ENCODE measurements around the gene ST6GALNAC1. TPM values are rescaled to one million over a fixed set of nuclear protein-coding genes. Genes with fewer than 3 reads are reported as not detected.

Gene ST6GALNAC1
- total and polyA plus RNA-seq, 4 donors: 13.9 to 24.9 (median 20.9) TPM

GRCh38 chr17:76689859-76690258 lies 46.3 kb upstream of the ST6GALNAC1 start:
- WGBS, 2 donors: 82 to 89% methylated on average over 11 of the region's 11 CpGs
- Histone ChIP-seq H3K36me3 (ENCODE audit: control insufficient read depth in 4 of 4, insufficient read depth in 4 of 4, low read length in 4 of 4) (peaks cover 0 to 23% (median 0%) of the 10 kb centered on the region in 4 donors), H3K9me3 (ENCODE audit: control insufficient read depth in 4 of 4, insufficient read depth in 3 of 4, low read length in 3 of 4) (no peaks in the 10 kb centered on the region), H3K27me3 (ENCODE audit: control insufficient read depth in 3 of 3, insufficient read depth in 3 of 3, low read length in 2 of 3) (no peaks in the 10 kb centered on the region), H3K27ac (ENCODE audit: low read depth in 1 of 2, low read length in 1 of 2) (peak overlapping the region in 1 of 2 donors; percentile 27), H3K9ac (ENCODE audit: insufficient read depth in 1 of 2, low read length in 2 of 2) (no peak overlapping the region), H3K4me3 (no peak overlapping the region), H3K4me1 (ENCODE audit: control insufficient read depth in 5 of 5, insufficient read depth in 5 of 5, low read length in 5 of 5) (peaks cover 0 to 49% (median 23%) of the 10 kb centered on the region in 5 donors)
- TF ChIP-seq, protein P1, sequence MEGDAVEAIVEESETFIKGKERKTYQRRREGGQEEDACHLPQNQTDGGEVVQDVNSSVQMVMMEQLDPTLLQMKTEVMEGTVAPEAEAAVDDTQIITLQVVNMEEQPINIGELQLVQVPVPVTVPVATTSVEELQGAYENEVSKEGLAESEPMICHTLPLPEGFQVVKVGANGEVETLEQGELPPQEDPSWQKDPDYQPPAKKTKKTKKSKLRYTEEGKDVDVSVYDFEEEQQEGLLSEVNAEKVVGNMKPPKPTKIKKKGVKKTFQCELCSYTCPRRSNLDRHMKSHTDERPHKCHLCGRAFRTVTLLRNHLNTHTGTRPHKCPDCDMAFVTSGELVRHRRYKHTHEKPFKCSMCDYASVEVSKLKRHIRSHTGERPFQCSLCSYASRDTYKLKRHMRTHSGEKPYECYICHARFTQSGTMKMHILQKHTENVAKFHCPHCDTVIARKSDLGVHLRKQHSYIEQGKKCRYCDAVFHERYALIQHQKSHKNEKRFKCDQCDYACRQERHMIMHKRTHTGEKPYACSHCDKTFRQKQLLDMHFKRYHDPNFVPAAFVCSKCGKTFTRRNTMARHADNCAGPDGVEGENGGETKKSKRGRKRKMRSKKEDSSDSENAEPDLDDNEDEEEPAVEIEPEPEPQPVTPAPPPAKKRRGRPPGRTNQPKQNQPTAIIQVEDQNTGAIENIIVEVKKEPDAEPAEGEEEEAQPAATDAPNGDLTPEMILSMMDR (IDR thresholded peaks at IDR 0.05; ENCODE audit: control extremely low read depth, extremely low read depth): no peak
- DNase-seq: no peak
- no peak for ATAC-seq (ENCODE audit: insufficient read depth, low FRiP score)

GRCh38 chr17:76688165-76688622 lies 44.6 kb upstream of the ST6GALNAC1 start:
- WGBS, 2 donors: 71% methylated on average over 11 of the region's 11 CpGs

DNA sequence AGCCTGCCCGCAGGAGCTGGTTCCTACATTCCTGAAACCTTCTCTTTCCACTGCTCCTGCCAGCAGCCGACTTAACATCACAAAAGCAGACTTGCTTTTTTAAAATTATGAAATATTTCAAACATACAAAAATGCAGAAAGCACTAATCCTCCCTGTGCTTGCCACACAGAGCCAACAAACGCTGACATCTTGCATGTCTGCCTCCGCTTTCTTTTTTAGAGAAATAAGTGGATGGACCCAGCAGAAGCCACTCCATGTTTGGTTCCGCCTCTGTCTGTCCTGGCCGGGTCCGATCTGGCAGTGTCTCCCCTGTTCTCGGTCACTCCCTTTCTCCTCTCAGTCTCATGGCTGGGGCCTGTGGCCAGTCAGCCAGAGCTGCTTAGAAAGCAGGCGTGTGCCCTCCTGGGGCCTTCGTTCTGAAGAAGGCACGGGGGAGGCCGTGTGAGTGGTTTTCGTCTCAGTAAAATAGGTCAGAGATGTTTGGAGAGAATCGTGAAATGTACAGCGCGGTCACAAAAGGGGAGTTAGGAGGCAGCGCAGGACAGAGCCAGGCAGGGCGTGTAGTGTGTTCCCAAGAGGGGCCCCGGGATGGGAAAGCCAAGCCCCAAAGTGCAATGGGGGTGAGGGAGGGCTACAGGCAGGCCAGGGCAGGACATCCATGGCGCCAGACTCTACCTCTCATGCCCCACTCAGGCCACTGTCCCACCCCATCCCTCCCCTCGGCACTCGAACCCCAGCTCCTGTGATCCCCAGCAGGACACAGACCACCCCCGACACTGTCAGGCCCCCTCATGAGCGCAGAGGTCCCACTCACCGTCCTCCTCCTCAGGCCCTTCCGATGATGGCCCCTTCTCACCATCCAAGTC lies 44.0 kb upstream of the ST6GALNAC1 start:
- H3K27me3 ChIP-seq (ENCODE audit: control insufficient read depth in 3 of 3, insufficient read depth in 3 of 3, low read length in 2 of 3): no peaks in the 10 kb centered on the region
- H3K27ac ChIP-seq (ENCODE audit: low read depth in 1 of 2, low read length in 1 of 2): peak overlapping the region; percentile 69 to 75
- peaks cover 0 to 42% (median 2%) of the 10 kb centered on the region in 4 donors for H3K36me3 ChIP-seq (ENCODE audit: control insufficient read depth in 4 of 4, insufficient read depth in 4 of 4, low read length in 4 of 4)
- ATAC-seq (ENCODE audit: insufficient read depth, low FRiP score): peak; percentile 13
- TF ChIP-seq, protein P1 (IDR thresholded peaks at IDR 0.05; ENCODE audit: control extremely low read depth, extremely low read depth): no peak
- WGBS, 2 donors: 75 to 90% methylated on average over 25 to 26 of the region's 26 CpGs
- no peak for DNase-seq
- no peaks in the 10 kb centered on the region for H3K9me3 ChIP-seq (ENCODE audit: control insufficient read depth in 4 of 4, insufficient read depth in 3 of 4, low read length in 3 of 4)
- peaks cover 0 to 46% (median 23%) of the 10 kb centered on the region in 5 donors for H3K4me1 ChIP-seq (ENCODE audit: control insufficient read depth in 5 of 5, insufficient read depth in 5 of 5, low read length in 5 of 5)
- no peak overlapping the region for H3K4me3 ChIP-seq
- peak overlapping the region in 1 of 2 donors; percentile 39 for H3K9ac ChIP-seq (ENCODE audit: insufficient read depth in 1 of 2, low read length in 2 of 2)

More at GRCh38 chr17:76688165-76688622, 44.6 kb upstream of the ST6GALNAC1 start:
- Histone ChIP-seq H3K27me3 (ENCODE audit: control insufficient read depth in 3 of 3, insufficient read depth in 3 of 3, low read length in 2 of 3) (no peaks in the 10 kb centered on the region), H3K4me1 (ENCODE audit: control insufficient read depth in 5 of 5, insufficient read depth in 5 of 5, low read length in 5 of 5) (peaks cover 0 to 46% (median 23%) of the 10 kb centered on the region in 5 donors), H3K4me3 (no peak overlapping the region), H3K9me3 (ENCODE audit: control insufficient read depth in 4 of 4, insufficient read depth in 3 of 4, low read length in 3 of 4) (no peaks in the 10 kb centered on the region), H3K9ac (ENCODE audit: insufficient read depth in 1 of 2, low read length in 2 of 2) (peak overlapping the region in 1 of 2 donors; percentile 54), H3K36me3 (ENCODE audit: control insufficient read depth in 4 of 4, insufficient read depth in 4 of 4, low read length in 4 of 4) (peaks cover 0 to 37% (median under 1%) of the 10 kb centered on the region in 4 donors), H3K27ac (ENCODE audit: low read depth in 1 of 2, low read length in 1 of 2) (peak overlapping the region; percentile 69 to 75)
- ATAC-seq (ENCODE audit: insufficient read depth, low FRiP score): no peak
- TF ChIP-seq, protein P1 (IDR thresholded peaks at IDR 0.05; ENCODE audit: control extremely low read depth, extremely low read depth): no peak
- no peak for DNase-seq
